Ureter (tissue), 1 donor: ENCODE measurements around the gene SPAG6. TPM values are rescaled to one million over a fixed set of nuclear protein-coding genes. Genes with fewer than 3 reads are reported as not detected.

Source experiments
- DNase-seq: peaks from one replicate; pipeline ENCODE4 v3.0.0-alpha.2; 2020; ENCODE audit warnings: low spot score
- total RNA-seq: library from RNA; stranded (reverse); gene quantifications from one replicate; pipeline ENCODE4 v1.2.4, GENCODE V29; 2023
- donor health status: DM: yes; HTN: yes; CAD: no.

Gene SPAG6
- total RNA-seq, 1 donor from 2014 or later, result 2.6 TPM

DNA sequence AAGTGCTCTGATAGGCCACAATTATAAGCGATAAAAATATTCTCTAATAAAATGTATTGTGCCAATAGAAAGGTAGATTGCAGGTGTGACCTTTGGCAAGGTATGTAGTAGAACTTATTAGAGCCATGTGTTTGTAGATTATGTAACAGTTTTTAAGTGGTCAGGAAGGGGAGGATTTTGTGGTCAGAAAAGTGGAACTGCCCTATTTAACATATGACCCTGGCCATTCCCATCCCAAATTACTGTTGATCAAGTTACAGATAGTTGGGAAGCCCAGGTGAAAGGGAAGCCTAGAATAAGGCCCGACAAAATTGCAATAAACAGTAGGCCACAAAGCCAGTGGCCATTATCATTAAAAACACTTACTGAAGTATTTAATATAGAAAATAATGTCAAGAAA is 89.2 kb downstream of the SPAG6 start:
- DNase-seq, result no peak

DNA sequence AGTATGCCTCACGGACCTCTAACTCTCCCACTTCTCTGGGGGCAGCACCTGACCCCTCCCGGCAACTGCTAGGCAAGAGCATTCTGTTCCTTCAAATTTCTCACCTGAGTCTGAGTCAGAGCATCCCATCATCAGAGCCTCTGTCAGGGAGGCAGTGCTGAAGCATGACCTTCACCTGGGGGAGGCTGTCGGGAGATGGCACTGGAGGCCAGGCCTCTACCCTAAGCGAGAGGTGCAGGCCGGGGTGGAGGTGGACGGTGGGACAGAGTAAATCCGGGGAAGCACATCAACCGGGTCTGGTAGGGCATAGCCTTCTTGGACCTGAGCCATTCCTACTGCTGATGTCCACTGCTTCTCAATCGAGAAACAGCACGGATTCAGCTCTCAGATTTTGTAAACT is 90.4 kb downstream of the SPAG6 start:
- DNase-seq, result no peak

DNA sequence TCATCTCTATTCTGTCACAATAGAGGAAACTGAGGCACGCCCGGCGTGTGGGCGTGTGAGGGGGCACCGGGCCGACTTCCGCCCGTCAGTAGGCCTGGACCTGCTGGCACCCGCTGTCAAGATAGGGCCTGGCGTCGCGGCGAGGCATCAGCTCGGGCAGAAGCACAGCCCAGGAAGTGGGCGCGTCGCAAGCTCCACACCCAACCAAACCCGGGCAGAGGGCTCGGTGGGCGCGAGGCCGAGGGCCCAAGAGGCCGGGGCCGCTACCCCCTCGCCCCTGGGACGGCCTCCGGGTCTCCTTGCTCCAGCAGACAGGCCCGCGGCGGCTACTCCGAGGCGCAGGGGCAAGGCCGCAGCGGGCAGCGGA is 91.2 kb downstream of the SPAG6 start:
- no peak for DNase-seq

DNA sequence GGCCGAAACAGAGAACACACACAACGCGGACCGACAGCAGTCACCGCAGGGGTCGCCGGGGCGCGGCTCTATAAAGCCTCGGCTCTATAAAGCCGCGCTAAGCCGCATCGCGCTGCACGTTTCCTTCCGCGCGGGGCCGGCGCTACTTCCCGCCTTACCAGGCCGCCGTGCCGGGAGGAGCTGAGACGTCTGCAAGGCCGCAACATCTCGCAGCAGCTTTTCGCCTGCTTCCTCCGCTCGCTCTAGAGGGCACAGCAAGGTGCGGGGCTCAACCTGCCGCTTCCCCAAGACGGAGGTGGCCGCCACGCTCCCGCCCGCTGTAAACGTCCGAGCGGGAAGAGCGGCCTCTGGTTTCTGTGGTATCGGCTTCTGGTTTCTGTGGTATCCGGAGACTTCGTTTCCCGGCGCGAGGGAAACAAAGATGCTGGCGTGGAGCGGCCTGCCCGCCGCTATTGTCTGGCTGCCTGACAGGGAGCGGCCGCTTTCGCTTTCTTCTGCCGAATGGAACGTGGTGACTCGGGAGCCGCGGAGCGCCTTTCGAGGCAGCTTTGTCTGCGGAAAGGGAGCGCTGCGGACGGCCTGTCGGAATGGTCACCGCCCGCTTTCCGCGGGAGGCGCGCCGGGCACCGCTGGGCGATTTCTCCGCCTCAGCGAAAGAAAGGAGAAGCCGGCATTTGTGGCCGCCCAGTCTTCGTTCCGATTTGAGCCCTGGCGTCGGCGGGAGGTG is 91.8 kb downstream of the SPAG6 start:
- DNase-seq, result peak; percentile 92

DNA sequence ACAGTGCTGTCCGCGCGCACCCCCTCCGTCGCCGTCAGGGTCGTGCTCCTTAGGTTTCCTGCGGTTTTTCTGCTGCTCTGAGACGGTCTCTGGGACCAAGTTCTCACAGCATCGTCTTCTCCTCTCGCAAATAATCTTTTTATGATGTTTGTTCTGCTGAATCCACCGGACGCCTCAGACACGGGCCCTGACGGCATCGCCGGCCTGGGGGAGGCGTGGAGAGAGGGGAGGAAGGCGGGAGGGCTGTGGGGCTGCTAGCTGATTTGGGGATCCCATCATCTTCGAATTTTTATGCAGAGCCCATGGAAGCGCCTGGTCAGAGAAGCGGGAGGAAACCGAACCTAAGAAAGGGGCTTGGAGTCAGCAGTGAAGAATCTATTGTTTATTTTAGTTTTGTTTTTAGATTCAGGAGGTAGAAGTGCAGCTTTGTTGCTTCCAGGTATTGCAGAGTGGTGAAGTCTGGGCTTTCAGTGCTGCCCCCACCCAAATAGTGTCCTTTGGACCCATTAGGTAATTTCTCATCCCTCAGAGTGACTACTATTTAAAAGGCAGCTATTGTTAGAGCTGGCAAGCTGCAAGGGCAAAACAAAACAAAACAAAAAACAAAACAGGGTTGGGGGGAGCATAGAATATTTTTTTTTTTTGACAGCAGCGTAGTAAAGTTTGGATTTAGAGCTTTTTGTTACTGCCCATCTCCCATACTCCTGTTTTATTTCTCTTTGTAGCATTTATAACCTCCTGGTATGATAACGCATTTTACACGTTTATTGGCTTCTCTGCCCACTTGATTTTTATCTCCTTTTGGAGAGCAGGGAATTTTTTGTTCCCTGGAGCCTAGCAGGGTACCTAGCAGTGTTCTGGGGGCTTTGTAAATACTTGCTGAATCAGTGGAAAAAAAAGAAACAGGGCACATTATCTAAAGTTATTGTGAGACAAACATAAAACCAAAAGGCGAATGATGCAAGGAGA is 92.6 kb downstream of the SPAG6 start:
- DNase-seq, result peak; percentile 47

DNA sequence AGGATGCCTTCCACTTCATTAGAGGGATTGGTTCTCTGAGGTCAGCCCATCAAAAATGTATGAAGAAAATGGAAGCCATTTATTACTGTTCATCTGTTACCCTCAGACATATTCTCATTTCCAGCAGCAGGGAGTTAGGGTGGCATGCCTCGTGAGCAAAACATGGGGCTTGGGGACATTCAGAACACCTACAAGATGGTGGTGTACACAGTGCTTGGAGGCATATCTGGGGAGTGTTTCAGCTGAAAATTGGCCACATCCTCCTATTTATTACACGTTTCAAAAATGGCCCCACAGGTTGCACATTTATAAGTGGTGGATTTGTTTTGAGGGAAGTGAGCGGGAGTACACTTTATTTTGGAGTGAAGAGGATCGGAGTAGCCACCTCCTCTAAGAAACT is 93.4 kb downstream of the SPAG6 start:
- DNase-seq, result no peak

DNA sequence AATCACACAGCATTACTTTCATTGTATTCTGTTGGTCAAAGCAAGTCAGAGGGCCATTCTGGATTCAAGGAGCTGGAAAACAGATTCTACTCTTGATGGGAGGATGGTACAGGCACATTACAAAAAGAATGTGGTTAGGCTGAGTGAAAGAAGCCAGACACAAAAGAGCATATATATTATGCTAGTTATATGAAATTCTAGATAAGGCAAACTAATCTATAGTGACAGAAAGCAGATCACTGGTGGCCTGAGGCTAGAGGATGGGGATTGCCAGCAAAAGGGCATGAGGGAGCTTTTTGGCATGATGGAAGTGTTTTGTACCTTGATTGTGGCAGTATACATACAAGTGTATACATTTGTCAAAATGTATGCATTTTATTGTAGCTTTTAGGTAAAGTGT is 96.8 kb downstream of the SPAG6 start:
- DNase-seq, result no peak

DNA sequence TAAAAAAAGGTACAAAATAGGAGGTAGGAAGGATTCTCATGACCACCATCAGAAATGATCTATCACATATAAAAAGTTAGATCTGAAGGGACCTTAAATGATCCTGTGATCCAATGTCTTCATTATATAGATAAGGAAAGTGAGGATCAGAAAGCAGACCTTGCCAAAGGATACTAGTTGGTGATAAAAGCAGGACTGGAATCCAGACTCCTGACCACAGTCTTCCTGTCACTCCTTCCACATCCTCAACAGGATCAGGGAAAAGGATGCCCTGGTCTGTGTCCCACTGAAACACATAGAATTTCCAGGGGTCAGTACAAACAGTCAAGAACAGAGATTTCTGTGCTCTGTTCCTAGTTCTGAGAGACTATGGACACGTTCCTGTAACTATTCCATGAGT is 97.2 kb downstream of the SPAG6 start:
- no peak for DNase-seq

DNA sequence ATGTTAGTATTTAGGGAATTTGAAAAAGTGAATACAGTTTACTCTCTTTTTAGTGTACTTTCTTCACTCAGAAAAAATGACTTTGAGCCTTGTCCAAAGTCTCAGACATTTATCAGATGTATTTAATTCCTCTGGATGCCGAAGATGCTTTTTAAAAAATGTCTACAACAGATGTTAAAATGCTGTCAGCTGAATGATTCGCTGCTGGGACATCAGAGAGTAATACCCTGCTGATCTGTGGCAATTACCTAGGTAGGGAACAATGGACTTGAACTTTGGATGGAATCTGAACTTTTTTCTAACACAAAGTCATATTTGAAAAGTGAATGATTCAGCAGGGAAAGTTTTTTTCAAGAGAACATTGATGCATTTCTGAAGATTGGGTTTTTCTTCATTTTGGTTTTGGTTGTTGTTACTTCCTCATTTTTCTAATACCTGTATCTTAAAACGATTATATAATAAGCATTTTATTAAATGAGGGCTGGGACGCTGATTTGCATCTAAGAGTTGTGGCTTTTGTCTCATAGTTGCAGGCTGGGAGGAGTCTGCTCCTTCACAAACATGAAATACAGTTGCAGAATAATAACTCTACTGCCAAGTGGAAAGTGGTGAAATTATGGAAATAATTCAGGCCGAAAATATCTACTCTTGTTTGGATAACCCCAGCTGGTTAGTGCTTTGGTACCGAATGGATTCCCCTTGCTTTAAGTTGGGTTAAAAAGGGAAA is 98.0 kb downstream of the SPAG6 start:
- no peak for DNase-seq

DNA sequence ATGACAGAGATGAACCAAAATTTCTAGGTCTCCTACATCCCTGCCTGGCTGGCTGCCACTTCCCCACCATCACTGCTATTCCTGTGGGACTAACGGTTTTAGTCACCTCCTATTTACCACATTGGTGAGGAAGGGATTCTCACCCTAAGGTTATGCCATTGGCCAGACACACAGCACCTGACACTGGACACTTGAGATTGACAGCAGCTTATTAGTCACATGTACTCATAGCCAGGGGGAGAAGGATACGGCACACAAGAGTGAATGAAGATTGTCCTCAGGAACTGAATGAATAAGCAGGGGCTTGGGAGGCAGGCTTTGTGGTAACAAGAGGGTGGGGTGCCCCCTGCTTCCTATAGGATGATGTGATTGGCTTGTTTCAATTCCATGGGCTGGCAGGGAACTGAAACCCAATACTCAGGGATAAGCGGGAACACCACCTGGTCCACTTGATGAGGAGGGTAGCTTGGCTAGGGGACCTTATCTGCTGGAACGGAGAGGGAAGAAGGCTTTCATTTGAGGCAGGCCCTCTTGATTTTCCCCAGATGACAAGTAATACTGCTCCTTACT is 99.0 kb downstream of the SPAG6 start:
- DNase-seq, result no peak

DNA sequence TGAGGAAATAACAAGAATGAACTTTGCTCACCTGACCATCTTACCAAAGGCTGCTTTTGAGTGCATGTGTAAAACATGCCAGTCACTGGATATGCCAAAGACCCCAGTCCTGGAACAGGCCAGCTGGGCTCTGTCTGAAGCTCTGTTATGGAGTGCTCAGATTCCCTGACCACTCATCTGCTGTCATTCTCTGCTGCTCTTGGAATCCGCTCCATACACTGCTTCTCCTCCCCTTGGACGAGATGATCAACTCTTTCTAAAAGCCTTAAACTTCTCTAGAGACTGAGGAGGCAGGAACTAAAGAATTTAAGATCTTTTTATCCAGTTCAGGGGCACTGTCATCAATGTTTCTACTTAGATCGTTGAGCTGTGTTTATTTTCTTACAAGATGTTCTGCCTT is 100.2 kb downstream of the SPAG6 start:
- no peak for DNase-seq

DNA sequence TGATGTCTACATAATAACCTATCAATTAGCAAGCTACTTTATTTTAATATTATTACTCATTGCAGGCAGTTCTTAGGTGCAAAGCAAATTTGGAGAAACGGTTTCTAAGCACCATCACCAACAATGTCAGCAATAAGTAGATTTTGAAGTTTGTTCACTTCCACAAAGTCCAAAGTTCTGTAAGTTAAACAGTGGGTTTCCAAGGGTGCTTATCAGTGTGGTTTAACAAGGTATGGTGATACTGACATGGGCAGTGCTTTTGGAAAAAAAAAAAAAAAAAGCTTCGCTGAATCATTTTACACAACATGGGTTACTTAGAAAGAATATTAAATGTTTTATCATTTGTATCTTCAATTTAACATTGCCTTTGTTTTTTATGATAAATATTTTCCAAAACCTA is 101.8 kb downstream of the SPAG6 start:
- DNase-seq, result no peak

DNA sequence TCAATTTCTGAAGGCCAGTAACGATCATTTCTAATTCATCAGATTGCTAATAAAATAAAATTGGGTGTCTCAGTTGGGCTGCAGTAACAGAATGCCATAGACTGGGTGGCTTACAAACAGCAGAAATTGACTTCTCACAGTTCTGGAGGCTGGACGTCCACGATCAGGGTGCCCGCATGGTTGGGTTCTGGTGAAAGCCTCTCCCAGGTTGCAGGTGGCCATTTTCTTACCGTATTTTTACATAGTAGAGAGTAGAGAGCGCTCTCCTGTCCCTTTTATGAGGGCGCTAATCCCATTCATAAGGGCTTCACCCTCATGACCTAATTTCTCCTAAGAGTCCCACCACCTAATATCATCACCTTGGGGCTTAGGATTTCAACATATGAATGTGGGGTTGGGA is 106.0 kb downstream of the SPAG6 start:
- DNase-seq, result no peak

DNA sequence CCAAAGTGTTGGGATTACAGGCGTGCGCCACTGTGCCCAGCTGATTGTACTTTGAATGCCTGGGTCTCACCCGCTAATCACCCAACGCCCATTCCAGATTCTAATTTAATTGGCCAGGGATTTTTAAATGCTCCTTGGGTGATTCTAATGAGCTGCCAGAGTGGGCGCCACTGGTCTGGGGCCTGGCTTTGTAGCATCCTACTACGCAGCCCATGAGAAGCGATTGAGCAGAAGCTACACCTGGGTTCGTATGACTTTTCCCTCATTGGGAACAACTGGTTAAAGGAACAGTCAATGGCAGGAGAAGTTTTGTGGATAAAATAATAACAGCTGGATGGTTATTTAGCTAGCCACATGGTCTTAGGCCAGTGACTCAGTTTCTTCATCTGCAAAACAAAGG is 108.0 kb downstream of the SPAG6 start:
- no peak for DNase-seq

DNA sequence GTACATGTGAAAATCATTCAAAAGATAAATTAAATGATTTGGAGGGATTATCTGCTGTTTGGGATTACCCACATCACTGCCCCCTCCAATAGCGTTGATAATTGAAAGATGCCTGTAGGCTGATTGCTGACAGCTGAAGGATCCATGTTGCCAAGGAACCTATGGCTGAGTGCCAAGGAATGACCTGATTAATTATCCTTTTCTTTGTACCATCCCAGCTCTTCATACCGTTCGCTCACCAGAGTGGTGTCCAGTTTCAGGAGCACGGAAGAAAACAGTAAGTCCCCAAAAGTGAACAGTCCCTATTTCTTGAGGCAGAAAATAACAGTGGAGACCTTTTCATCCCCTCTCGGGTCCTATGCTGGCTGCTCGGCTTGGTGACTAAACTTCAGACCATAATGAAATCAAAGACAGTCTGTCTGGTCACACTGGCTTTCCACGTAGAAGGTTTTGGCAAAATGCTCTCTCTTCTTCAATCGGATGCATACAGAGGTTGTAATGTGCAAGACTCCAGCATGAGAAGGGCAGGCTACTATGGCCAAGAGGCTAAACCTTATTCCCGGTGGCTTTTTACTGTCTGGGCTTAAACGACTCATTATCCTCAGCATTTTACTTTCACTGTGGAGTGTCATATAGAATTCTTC is 108.8 kb downstream of the SPAG6 start:
- no peak for DNase-seq

DNA sequence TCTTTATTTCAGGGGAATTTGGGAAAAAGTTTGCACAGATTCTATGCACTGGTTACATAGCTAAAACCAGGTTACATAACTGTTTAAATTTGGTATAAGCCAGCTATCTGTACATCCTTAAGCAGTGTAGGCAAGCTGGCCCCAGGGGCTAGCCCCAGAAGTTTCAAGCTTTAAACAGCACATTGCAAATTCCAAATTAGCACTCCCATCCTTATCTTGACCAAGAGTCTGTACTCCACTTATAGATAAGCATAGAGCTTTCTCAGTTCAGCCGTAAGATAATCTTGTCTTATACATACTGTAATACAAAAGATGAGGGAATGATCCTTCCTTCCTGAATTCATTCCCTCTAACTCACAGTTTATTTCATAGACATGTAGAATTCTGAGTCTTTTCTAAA is 109.3 kb downstream of the SPAG6 start:
- DNase-seq, result no peak

DNA sequence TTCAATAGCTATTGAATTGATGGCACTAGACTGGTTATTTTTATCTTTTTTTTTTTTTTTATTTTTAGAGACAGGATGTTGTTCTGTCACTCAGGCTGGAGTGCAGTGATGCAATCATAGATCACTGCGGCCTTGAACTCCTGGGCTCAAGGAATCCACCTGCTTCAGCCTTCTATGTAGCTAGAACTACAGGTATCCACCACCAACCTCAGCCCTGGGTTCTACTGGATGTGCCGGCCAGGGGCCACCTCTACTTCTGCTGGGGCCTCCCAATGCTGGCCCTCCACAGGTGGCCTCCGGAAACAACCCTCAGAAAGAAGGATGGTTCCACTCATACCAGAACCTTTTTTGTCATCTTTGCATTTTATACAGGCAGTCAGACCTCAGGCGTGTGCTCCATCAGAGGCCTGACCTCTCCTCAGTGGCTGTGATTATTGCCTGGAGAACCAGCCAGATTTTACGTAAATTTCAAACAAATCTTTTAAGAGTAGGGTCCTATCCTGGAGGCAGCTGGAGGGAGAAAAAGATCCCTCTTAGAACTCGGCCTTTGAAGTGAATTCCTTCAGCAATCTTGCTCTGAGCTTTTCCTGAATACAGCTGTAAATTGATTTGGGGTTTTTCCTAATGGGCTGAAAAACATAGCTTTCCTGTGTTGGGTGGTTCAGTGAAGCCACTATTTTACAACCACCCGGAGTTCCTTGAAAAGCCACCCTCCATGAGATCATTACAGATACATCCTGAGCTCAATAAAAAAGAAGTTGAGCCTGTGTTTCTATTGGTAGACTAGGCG is 110.0 kb downstream of the SPAG6 start:
- DNase-seq, result no peak

DNA sequence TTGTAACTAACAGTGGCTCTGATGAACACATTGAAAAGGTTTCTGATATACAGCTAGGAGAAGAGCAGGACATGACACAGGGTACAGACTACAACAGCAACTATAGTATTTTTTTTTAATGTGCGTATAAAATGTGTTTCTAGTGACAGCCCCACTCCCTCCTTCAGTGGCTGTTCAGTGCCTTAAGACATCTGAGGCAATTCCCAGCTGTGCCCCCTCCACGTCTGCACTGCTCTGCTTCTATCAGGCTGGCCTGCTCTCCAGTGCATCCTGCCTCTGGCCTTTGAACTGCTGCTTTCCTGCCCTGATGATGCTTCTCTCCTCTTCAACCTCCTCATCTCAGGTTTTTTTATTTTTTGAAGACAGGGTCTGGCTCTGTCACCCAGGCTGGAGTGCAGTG is 111.2 kb downstream of the SPAG6 start:
- no peak for DNase-seq

DNA sequence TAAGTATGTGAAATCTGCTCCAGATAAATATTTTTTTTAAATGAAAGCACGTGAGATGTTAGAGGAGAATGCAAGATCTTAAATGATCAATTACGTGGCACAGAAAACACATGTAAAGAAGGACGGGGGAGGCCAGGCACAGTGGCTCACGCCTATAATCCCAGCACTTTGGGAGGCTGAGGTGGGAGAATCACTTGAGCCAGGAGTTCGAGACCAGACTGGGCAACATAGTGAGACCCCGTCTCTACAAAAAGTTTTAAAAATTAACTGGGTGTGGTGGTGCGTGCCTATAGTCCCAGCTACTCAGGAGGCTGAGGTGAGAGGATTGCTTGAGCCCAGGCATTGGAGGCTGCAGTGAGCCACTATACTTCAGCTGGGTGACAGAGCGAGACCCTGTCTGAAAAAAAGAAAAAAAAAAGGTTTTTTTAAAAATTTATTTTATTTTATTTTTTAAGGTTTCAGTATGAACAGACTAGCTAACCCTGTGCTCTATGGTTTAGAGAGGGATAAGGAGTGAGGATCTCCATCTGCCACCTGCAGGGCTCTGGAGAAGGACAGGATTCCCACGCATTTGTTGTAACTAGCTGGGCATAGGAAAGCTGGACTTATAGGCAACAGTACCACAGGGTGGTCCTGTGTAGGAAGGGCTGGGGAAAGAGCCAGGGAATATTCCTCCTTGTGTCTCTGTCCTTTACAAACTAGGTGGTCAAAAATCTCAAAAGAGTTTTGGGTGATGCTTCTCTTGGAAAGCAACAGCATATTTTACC is 113.2 kb downstream of the SPAG6 start:
- DNase-seq, result no peak

DNA sequence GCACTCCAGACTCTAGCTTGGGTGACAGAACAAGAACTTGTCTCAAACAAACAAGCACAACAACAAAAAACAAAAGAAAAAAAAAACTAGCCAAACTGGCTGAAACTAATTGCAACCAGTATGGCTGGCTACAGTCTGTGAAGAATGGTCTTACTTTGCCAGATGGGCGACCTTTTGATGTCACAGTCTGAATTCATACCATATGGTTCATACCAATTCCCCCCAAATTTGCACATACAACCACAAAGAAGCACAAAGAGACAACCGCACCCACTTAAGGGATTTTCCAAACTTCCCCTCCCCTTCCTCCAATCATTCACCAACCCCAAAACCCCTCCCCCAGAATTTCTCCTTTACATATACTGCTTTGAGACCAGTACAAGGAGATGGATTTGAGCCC is 114.2 kb downstream of the SPAG6 start:
- no peak for DNase-seq
